K562 (cell line): ENCODE results near the gene RO60. TPM values are rescaled to one million over a fixed set of nuclear protein-coding genes. Genes with fewer than 3 reads are reported as not detected.
A peak's percentile ranks its signal among the peaks of the same experiment; 100 is the strongest.

Source experiments
- ATF2 ChIP-seq: sonication (generic); formaldehyde crosslinking; IDR thresholded peaks from 2 replicates; pipeline ENCODE4 v1.8.1; 2022; ENCODE audit warnings: missing genetic modification reagents
- DPF2 ChIP-seq: fragments of 450-650 bp; IDR thresholded peaks from 2 replicates; pipeline ENCODE4 v1.6.1; 2016
- FOXA3 ChIP-seq, 2 experiments: fragments of 450-650 bp in 1 of 2; sonication (generic) in 1 of 2; formaldehyde crosslinking; IDR thresholded peaks in 1 of 2; conservative IDR thresholded peaks in 1 of 2; 2 replicates each; pipeline versions ENCODE4 v1.4.0 to v1.8.0; 2020 to 2022; ENCODE audit warnings: mild to moderate bottlenecking in 2 of 2, missing genetic modification reagents in 1 of 2
- JUN ChIP-seq, 2 experiments: sonication (generic) in 1 of 2; formaldehyde crosslinking in 1 of 2; IDR thresholded peaks; 2 replicates each; pipeline versions ENCODE4 v1.6.1 to v1.8.0; 2012 to 2022; ENCODE audit warnings: borderline replicate concordance in 2 of 2, mild to moderate bottlenecking in 2 of 2, improper control_type of control experiment in 1 of 2, low read depth in 1 of 2, low read length in 1 of 2, missing genetic modification reagents in 1 of 2
- MCM7 ChIP-seq, 2 experiments: fragments of 450-650 bp; IDR thresholded peaks; 2 replicates each; pipeline ENCODE4 v1.6.1; 2016 to 2018
- PRMT5 ChIP-seq: sonication (generic); formaldehyde crosslinking; IDR thresholded peaks from 2 replicates; pipeline ENCODE4 v1.5.0; 2020; ENCODE audit warnings: missing genetic modification reagents
- PRPF4 ChIP-seq: fragments of 200-400 bp; formaldehyde crosslinking; IDR thresholded peaks from one replicate; pipeline ENCODE4 v1.6.1; 2017; ENCODE audit warnings: low read length, low read depth, mild to moderate bottlenecking; ENCODE audit not compliant: insufficient read depth, poor library complexity, severe bottlenecking
- SMARCE1 ChIP-seq: fragments of 450-650 bp; IDR thresholded peaks from 2 replicates; pipeline ENCODE4 v1.7.1; 2016; ENCODE audit warnings: mild to moderate bottlenecking
- ZBTB49 ChIP-seq: sonication (generic); formaldehyde crosslinking; IDR thresholded peaks from 2 replicates; pipeline ENCODE4 v1.8.0; 2022; ENCODE audit warnings: missing genetic modification reagents, mild to moderate bottlenecking, borderline replicate concordance
- ZFPM2 ChIP-seq: fragments of 250-450 bp; sonication (Bioruptor Pico); IDR thresholded peaks from 2 replicates; pipeline ENCODE4 v1.5.1; 2022; ENCODE audit warnings: mild to moderate bottlenecking
- ZNF785 ChIP-seq: fragments of 250-450 bp; sonication (Bioruptor Pico); IDR thresholded peaks from 2 replicates; pipeline ENCODE4 v1.4.0; 2020; ENCODE audit warnings: mild to moderate bottlenecking
- polyA plus RNA-seq, 8 experiments: library from polyadenylated mRNA; depleted of rRNA in 4 of 8; stranded (reverse) in 5 of 8; unstranded in 3 of 8; fragments of >200 nt; fragmentation: Nextera tagmentation in 2 of 8; fragmentation: Illumina TruSeq in 1 of 8; extraction: Ambion mirVana in 2 of 8; extraction: Trizol in 1 of 8; gene quantifications; 2 replicates each; pipeline versions ENCODE4 v1.2.1 to v1.2.3, GENCODE V29; 2011 to 2014; ENCODE audit warnings: inconsistent platforms in 1 of 8, missing spikeins in 1 of 8
- total RNA-seq, 7 experiments: library from RNA; depleted of rRNA in 6 of 7; stranded (reverse); fragments of >200 nt in 6 of 7; fragmentation: Illumina TruSeq in 2 of 7; extraction: Trizol in 2 of 7; gene quantifications; 2 replicates each; pipeline versions ENCODE4 v1.2.1 to v1.2.3, GENCODE V29; 2011 to 2021; ENCODE audit warnings: low replicate concordance in 1 of 7
- TF ChIP-seq, protein P1 (sequence below): IDR thresholded peaks from 3 replicates; pipeline ENCODE4 v1.6.1; 2011; ENCODE audit warnings: borderline replicate concordance, mild to moderate bottlenecking; ENCODE audit not compliant: insufficient read length, insufficient read depth

RO60 gene
- total and polyA plus RNA-seq, 9 of the 15 experiments (the other 6 are each of a cell fraction or from before 2014, with no cell fraction given) = 24.9 to 187 (median 101) TPM

DNA sequence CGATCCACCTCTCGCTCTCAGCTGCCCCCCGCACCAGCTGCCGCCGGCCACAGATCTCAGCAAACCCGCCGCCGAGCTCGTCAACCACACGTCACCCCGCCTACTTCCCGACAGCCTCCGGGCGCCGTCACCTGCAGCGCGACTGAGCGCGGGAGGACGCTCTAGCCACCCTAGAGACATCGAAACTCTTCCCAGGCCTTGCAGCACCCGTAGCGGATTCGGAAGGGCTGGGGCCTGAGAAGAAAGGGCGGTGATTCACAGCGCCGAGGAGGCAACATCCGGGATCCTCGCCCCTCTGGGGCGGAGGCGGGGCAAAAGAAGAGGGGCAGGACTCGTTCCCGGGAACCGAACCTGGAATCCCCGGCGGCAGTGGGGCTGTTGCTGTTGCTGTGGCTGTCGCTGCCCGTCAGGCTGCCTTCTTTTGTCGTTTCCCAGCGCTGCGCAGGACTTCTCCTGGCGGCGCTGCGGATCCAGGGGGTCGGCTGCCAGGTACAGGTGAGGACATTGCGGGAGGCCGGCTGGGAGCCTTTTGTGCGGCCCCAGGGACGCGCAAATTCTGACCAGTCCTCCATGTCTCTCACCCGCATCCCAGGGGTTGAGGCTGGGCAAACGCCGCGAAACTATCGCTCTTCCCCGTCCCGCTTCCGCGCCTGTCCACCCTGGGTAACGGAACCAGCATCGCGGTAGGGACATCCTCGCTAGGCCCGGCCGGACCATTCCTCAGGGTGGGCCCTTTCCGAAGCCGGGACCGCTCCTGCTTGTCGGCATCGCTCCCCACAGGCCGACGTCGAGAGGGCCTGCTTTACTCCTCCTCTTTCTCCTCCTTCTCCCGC lies at the start of gene RO60, which contains the start of gene UCHL5 (continued):
- TF ChIP-seq SMARCE1 = peak; percentile 67; the same call in 1 of the 2 replicates
- no peak for TF ChIP-seq PRMT5 (CRISPR knock-in tag)
- peak; percentile 87; the same call in 1 of the 2 replicates for TF ChIP-seq JUN (IDR thresholded peaks at IDR 0.05; ENCODE audit: borderline replicate concordance, low read depth, low read length)
- peak; percentile 84; the same call in 1 of the 2 replicates for TF ChIP-seq JUN (CRISPR knock-in tag; IDR thresholded peaks at IDR 0.05; ENCODE audit: borderline replicate concordance)
- TF ChIP-seq ZNF785 (CRISPR knock-in tag) = no peak
- TF ChIP-seq DPF2 = peak; percentile 67; the same call in 1 of the 2 replicates
- no peak for TF ChIP-seq ZFPM2 (CRISPR knock-in tag)
- peak; percentile 91; the same call in 1 of the 2 replicates for TF ChIP-seq ZBTB49 (CRISPR knock-in tag)
- TF ChIP-seq FOXA3 (CRISPR knock-in tag; conservative IDR thresholded peaks at IDR 0.05 in 1 of 2, IDR thresholded peaks at IDR 0.05 in 1 of 2) = peak in 1 of 2 experiments; percentile 76; a peak in 1 of 4 replicates
- TF ChIP-seq, protein P1, sequence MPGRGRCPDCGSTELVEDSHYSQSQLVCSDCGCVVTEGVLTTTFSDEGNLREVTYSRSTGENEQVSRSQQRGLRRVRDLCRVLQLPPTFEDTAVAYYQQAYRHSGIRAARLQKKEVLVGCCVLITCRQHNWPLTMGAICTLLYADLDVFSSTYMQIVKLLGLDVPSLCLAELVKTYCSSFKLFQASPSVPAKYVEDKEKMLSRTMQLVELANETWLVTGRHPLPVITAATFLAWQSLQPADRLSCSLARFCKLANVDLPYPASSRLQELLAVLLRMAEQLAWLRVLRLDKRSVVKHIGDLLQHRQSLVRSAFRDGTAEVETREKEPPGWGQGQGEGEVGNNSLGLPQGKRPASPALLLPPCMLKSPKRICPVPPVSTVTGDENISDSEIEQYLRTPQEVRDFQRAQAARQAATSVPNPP = no peak
- TF ChIP-seq ATF2 (CRISPR knock-in tag) = no peak; the same call in 1 of the 2 replicates
- peak; percentile 81 for TF ChIP-seq PRPF4
- no peak for TF ChIP-seq MCM7 (IDR thresholded peaks at IDR 0.05)
